A549 (cell line): ENCODE results near the gene BPGM.

ENCODE experiments used
- CEBPB ChIP-seq, 2 experiments: fragments of >200 bp in 1 of 2; sonication (Bioruptor Twin) in 1 of 2; formaldehyde crosslinking in 1 of 2; IDR thresholded peaks; 2 replicates each; pipeline ENCODE4 v1.6.1; 2012 to 2016
- CHD2 ChIP-seq: fragments of 150-350 bp; IDR thresholded peaks from 2 replicates; pipeline ENCODE4 v1.6.1; 2014; ENCODE audit warnings: low read length; ENCODE audit not compliant: partially characterized antibody
- CTCF ChIP-seq: fragments of >200 bp; sonication (Bioruptor Twin); formaldehyde crosslinking; IDR thresholded peaks from 3 replicates; pipeline ENCODE4 v1.5.1; 2016
- EP300 ChIP-seq, 2 experiments: fragments of >200 bp; sonication (Bioruptor Twin); formaldehyde crosslinking; IDR thresholded peaks; 2 replicates in 1 of 2; 3 replicates in 1 of 2; pipeline ENCODE4 v1.6.1; 2016 to 2017
- GATA3 ChIP-seq: IDR thresholded peaks from 2 replicates; pipeline ENCODE4 v1.6.1; 2012; ENCODE audit warnings: borderline replicate concordance
- JUN ChIP-seq, 2 experiments: fragments of >200 bp; sonication (Bioruptor Twin); formaldehyde crosslinking; IDR thresholded peaks; 2 replicates in 1 of 2; 3 replicates in 1 of 2; pipeline ENCODE4 v1.6.1; 2016 to 2017
- PHF8 ChIP-seq: fragments of 200-600 bp; sonication (generic); IDR thresholded peaks from 2 replicates; pipeline ENCODE4 v1.6.1; 2016; ENCODE audit warnings: low read depth, mild to moderate bottlenecking, antibody characterized with exemption, moderate library complexity, borderline replicate concordance
- USF2 ChIP-seq: fragments of 450-650 bp; IDR thresholded peaks from 2 replicates; pipeline ENCODE4 v1.6.1; 2014; ENCODE audit warnings: antibody characterized with exemption
- TF ChIP-seq, protein P1 (sequence below): fragments of 250-450 bp; sonication (Bioruptor Pico); IDR thresholded peaks from 2 replicates; pipeline ENCODE4 v1.5.0; 2020; ENCODE audit warnings: low read depth, mild to moderate bottlenecking, moderate library complexity

DNA sequence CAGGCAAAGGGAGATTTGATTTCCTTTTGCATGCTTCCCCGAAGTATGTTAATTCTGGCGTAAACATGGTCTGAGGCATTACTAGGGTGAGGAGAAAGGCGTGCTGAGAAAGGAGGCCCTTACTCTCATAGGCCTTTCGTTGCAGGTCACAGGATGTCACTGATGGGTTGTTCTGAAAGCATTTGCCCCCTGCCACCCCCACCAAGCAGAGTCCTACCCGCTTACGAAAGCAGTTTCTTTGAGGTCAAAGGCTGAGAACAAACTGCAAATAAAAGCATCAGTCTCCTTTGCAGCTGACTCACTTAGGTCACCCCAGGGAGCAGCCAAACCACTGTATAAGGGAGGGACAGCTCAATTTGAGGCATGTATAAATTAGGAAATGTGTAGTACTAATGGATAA is 57.1 kb downstream of the BPGM start:
- TF ChIP-seq CEBPB (IDR thresholded peaks at IDR 0.05) (no peak), CTCF (no peak), PHF8 (no peak), EP300 (IDR thresholded peaks at IDR 0.05) (no peak), GATA3 (no peak), JUN (IDR thresholded peaks at IDR 0.05) (no peak), CHD2 (no peak), USF2 (no peak)
- TF ChIP-seq, protein P1, sequence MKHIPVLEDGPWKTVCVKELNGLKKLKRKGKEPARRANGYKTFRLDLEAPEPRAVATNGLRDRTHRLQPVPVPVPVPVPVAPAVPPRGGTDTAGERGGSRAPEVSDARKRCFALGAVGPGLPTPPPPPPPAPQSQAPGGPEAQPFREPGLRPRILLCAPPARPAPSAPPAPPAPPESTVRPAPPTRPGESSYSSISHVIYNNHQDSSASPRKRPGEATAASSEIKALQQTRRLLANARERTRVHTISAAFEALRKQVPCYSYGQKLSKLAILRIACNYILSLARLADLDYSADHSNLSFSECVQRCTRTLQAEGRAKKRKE (CRISPR knock-in tag), result no peak
